Measurements from ENCODE around the gene ACAP1.

GRCh38 chr17:7346761-7347614 is 10.7 kb downstream of the ACAP1 start:
- TF ChIP-seq POLR2A (IDR thresholded peaks at IDR 0.05) (no peak), POLR2AphosphoS5 (IDR thresholded peaks at IDR 0.05) (no peak), CTCF (IDR thresholded peaks at IDR 0.05) (no peak)
